ENCODE measurements around the gene PLEKHG1.

Gene PLEKHG1

GRCh38 chr6:150620763-150621162, 21.1 kb downstream of the PLEKHG1 start:
- DNase-seq = no peak

GRCh38 chr6:150622476-150622875, 22.8 kb downstream of the PLEKHG1 start:
- DNase-seq = no peak

- no peak for DNase-seq
Measured at GRCh38 chr6:150622941-150623874, 23.5 kb downstream of the PLEKHG1 start.

GRCh38 chr6:150624191-150624590, 24.5 kb downstream of the PLEKHG1 start:
- no peak for DNase-seq

- no peak for DNase-seq
Measured at GRCh38 chr6:150625927-150626326, 26.2 kb downstream of the PLEKHG1 start.

- no peak for DNase-seq
Measured at GRCh38 chr6:150627154-150627553, 27.5 kb downstream of the PLEKHG1 start.

GRCh38 chr6:150627585-150628025, 27.9 kb downstream of the PLEKHG1 start:
- DNase-seq = peak; percentile 43

GRCh38 chr6:150628908-150629307, 29.2 kb downstream of the PLEKHG1 start:
- DNase-seq = no peak

GRCh38 chr6:150631283-150631983, 31.7 kb downstream of the PLEKHG1 start:
- DNase-seq = no peak

GRCh38 chr6:150631984-150632642, 32.4 kb downstream of the PLEKHG1 start:
- no peak for DNase-seq

- DNase-seq = no peak
Measured at GRCh38 chr6:150632785-150633485, 33.2 kb downstream of the PLEKHG1 start.

GRCh38 chr6:150633486-150633834, 33.8 kb downstream of the PLEKHG1 start:
- no peak for DNase-seq

- DNase-seq = peak; percentile 73
Measured at GRCh38 chr6:150634176-150634963, 34.7 kb downstream of the PLEKHG1 start.

- DNase-seq = no peak
Measured at GRCh38 chr6:150634964-150635292, 35.2 kb downstream of the PLEKHG1 start.

GRCh38 chr6:150635906-150636514, 36.3 kb downstream of the PLEKHG1 start:
- DNase-seq = peak; percentile 19

GRCh38 chr6:150636808-150637207, 37.1 kb downstream of the PLEKHG1 start:
- no peak for DNase-seq

GRCh38 chr6:150637266-150637665, 37.6 kb downstream of the PLEKHG1 start:
- no peak for DNase-seq

GRCh38 chr6:150638267-150638666, 38.6 kb downstream of the PLEKHG1 start:
- DNase-seq = no peak

- no peak for DNase-seq
Measured at GRCh38 chr6:150638765-150639164, 39.1 kb downstream of the PLEKHG1 start.

GRCh38 chr6:150639823-150640331, 40.2 kb downstream of the PLEKHG1 start:
- DNase-seq = no peak

GRCh38 chr6:150640556-150641209, 41.0 kb downstream of the PLEKHG1 start:
- DNase-seq = no peak
